Activated naive CD4-positive, alpha-beta T cell treated with anti-CD3 and anti-CD28 coated beads for 36 hours (primary cell): ENCODE results near the gene POLA1. TPM values are rescaled to one million over a fixed set of nuclear protein-coding genes. Genes with fewer than 3 reads are reported as not detected.

ENCODE experiments used
- CTCF ChIA-PET: fragments of 350-600 bp; sonication (Branson Sonifier 250); formaldehyde crosslinking; loops from one replicate; lab custom pipeline; 2021; ENCODE audit warnings: antibody characterized with exemption; lab: Charles Lee
- DNase-seq: peaks from one replicate; pipeline ENCODE4 v3.0.0-alpha.2; 2020
- H3K27ac Mint-ChIP-seq: one replicate; pipeline ENCODE4 v1.8.0; 2021; ENCODE audit warnings: mild to moderate bottlenecking, mixed read lengths
- H3K27me3 Mint-ChIP-seq: one replicate; pipeline ENCODE4 v1.8.0; 2021; ENCODE audit warnings: low read depth, mixed read lengths
- H3K36me3 Mint-ChIP-seq: one replicate; pipeline ENCODE4 v1.8.0; 2021; ENCODE audit warnings: low read depth, mixed read lengths
- H3K4me1 Mint-ChIP-seq: one replicate; pipeline ENCODE4 v1.8.0; 2021; ENCODE audit warnings: low read depth, mixed read lengths
- H3K4me3 Mint-ChIP-seq: one replicate; pipeline ENCODE4 v1.8.0; 2021; ENCODE audit warnings: mild to moderate bottlenecking, moderate library complexity, mixed read lengths
- H3K9me3 Mint-ChIP-seq: one replicate; pipeline ENCODE4 v1.8.0; 2021; ENCODE audit warnings: mixed read lengths
- intact Hi-C: fragments of 100-400 bp; cut with micrococcal nuclease; formaldehyde crosslinking; loops from one replicate; pipeline ENCODE4 v1.15.1; 2023
- total RNA-seq, 2 experiments: library from RNA; stranded (reverse); gene quantifications; one replicate each; pipeline ENCODE4 v1.2.3, GENCODE V29; 2021

The POLA1 gene
- total RNA-seq, 2 experiments from 2014 or later: 38.2 to 38.7 TPM

DNA sequence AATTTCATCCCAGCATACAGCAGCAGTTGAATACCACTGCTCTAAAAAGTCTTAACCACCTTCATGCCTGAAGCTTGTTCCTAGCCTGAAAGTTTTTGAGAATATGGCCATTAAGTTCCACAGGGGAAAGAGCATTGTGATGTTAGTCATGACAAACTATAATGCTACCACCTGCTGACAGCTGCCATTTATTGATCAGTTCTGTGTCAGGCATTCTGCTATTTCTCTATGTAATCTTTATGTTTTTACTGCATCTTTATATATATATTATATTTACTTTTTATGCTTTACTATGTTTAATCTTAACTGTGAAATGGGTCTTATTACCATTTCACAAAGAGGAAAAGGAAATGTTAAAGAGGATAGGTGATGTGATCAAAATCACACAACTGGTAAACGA lies 268.1 kb downstream of the POLA1 start:
- H3K27ac Mint-ChIP-seq: no peak overlapping the region
- H3K4me3 Mint-ChIP-seq: no peak overlapping the region
- H3K9me3 Mint-ChIP-seq: no peaks in the 10 kb centered on the region
- H3K4me1 Mint-ChIP-seq: no peaks in the 10 kb centered on the region
- H3K27me3 Mint-ChIP-seq: no peaks in the 10 kb centered on the region
- H3K36me3 Mint-ChIP-seq: peaks cover 7% of the 10 kb centered on the region
- intact Hi-C loops: no loop called here
- CTCF ChIA-PET: no interaction called here
- DNase-seq: no peak

DNA sequence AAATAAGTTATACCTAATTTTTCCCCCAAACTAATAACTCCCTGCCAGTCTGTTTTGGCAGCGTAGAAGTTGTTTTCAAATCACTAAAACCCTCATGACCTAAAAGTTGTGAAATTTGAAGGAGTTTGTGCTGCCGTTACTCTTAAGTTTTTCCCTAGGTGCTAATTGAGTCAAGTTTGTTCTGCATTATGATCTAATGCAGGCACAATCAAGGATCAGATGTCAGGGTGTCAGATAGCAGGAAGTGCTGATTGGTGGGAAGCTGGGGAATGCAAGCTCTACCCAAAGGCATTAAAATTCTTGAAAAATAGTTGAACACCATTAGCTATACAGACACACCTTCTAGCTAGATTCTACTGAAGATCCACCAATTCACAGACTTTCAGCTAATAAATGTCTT lies 270.1 kb downstream of the POLA1 start:
- Mint-ChIP-seq H3K4me3 (no peak overlapping the region), H3K27ac (no peak overlapping the region)
- CTCF ChIA-PET: no interaction called here

DNA sequence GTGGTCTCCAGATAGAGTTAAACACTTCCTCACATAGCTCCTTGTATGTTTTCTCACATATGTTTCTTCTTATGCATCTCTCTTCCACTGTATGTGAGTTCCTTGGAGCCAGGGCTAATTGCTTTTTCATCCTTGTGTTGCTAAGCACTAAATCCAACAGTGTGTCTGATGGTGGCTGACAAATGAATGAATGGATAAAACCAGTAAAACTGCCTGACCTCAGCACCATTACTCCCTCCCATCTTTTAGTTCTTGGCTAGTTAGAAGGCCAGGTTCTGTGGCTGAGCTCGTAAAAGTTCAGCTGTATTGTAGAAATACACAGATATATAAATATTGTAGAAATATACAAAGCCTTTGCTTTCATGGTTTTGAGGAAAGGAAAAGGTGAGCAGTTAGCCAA lies 271.7 kb downstream of the POLA1 start:
- CTCF ChIA-PET: no interaction called here
- H3K9me3 Mint-ChIP-seq: peaks cover 2% of the 10 kb centered on the region
- H3K4me3 Mint-ChIP-seq: no peak overlapping the region
- H3K27ac Mint-ChIP-seq: no peak overlapping the region
- DNase-seq: no peak
- no peaks in the 10 kb centered on the region for H3K27me3 Mint-ChIP-seq
- no peaks in the 10 kb centered on the region for H3K4me1 Mint-ChIP-seq
- peaks cover 9% of the 10 kb centered on the region for H3K36me3 Mint-ChIP-seq
- intact Hi-C loops: no loop called here

More for the DNA sequence above, 270.1 kb downstream of the POLA1 start:
- DNase-seq: no peak
- peaks cover 8% of the 10 kb centered on the region for H3K36me3 Mint-ChIP-seq
- no peaks in the 10 kb centered on the region for H3K27me3 Mint-ChIP-seq
- intact Hi-C loops: no loop called here
- H3K9me3 Mint-ChIP-seq: peaks cover 2% of the 10 kb centered on the region
- H3K4me1 Mint-ChIP-seq: no peaks in the 10 kb centered on the region

DNA sequence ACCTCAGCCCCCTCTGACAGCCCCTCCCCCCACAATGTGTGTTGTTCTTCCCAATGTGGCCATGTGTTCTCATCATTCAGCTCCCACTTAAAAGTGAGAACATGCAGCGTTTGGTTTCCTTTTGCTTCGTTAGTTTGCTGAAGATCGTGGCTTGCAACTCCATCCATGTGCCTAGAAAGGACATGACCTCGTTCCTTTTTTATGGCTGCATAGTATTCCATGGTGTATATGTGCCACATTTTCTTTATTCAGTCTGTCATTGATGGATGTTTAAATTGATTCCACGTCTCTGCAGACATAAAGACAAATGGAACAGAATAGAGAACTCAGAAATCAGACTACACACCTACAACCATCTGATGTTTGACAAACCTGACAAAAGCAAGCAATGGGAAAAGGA lies 276.1 kb downstream of the POLA1 start:
- intact Hi-C loops: no loop called here
- no peaks in the 10 kb centered on the region for H3K27me3 Mint-ChIP-seq
- no peak overlapping the region for H3K4me3 Mint-ChIP-seq
- CTCF ChIA-PET: interaction anchor here (0.6 kb wide), 1 partner anchor 596 kb away, joined by 6 read pairs; no protein-coding TSS in a partner anchor
- H3K36me3 Mint-ChIP-seq: peaks cover 11% of the 10 kb centered on the region
- H3K4me1 Mint-ChIP-seq: no peaks in the 10 kb centered on the region
- no peak overlapping the region for H3K27ac Mint-ChIP-seq
- peaks cover 2% of the 10 kb centered on the region for H3K9me3 Mint-ChIP-seq
- DNase-seq: no peak

GRCh38 chrX:24979081-24979480 lies 285.4 kb downstream of the POLA1 start:
- Mint-ChIP-seq H3K4me1 (peaks cover 2% of the 10 kb centered on the region), H3K27ac (no peak overlapping the region), H3K4me3 (no peak overlapping the region), H3K27me3 (no peaks in the 10 kb centered on the region), H3K9me3 (no peaks in the 10 kb centered on the region), H3K36me3 (peaks cover 1% of the 10 kb centered on the region)
- CTCF ChIA-PET: no interaction called here
- intact Hi-C loops: no loop called here
- DNase-seq: no peak

GRCh38 chrX:24981030-24981429 lies 287.3 kb downstream of the POLA1 start:
- no peaks in the 10 kb centered on the region for H3K9me3 Mint-ChIP-seq
- no peak overlapping the region for H3K4me3 Mint-ChIP-seq
- no peaks in the 10 kb centered on the region for H3K27me3 Mint-ChIP-seq
- DNase-seq: no peak
- H3K36me3 Mint-ChIP-seq: peaks cover 1% of the 10 kb centered on the region
- H3K27ac Mint-ChIP-seq: no peak overlapping the region
- peaks cover 2% of the 10 kb centered on the region for H3K4me1 Mint-ChIP-seq
- intact Hi-C loops: no loop called here
- CTCF ChIA-PET: no interaction called here

DNA sequence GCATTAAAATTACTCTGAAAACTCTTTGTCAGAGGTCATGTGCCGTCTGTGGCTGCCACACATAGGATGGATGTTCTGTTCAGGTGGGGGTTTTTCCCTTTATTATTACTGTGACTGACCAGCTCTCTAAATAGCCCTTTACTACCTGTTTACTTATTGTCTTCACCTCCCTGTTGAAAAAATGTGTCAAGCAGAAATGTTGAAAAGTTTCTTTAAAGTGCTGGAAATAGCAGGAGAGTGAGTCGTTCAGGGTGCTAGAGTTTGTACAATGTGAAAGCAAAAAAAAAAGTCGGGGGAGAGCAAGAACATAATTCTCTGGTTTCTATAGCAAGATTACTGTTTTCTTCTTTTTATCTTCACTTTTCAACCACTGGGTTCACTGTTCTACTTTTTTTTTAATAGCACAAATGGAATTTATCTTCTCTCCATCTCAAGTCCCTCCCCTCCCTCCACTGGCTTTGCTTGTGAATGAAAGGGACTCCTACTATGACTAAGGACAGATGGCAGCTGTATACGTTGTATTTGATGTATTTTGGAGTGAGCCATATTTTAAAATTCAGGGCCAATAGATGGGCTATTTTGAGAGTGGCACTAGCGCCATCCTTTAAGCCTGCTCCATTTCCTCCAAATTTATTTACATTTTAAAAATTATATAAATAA lies 288.7 kb downstream of the POLA1 start:
- peaks cover 6% of the 10 kb centered on the region for H3K36me3 Mint-ChIP-seq
- H3K27me3 Mint-ChIP-seq: no peaks in the 10 kb centered on the region
- H3K4me1 Mint-ChIP-seq: peaks cover 2% of the 10 kb centered on the region
- DNase-seq: no peak
- intact Hi-C loops: no loop called here
- H3K4me3 Mint-ChIP-seq: no peak overlapping the region
- no peak overlapping the region for H3K27ac Mint-ChIP-seq
- CTCF ChIA-PET: no interaction called here
- H3K9me3 Mint-ChIP-seq: no peaks in the 10 kb centered on the region

- H3K4me1 Mint-ChIP-seq: peaks cover 2% of the 10 kb centered on the region
- H3K27ac Mint-ChIP-seq: no peak overlapping the region
- intact Hi-C loops: no loop called here
- H3K27me3 Mint-ChIP-seq: no peaks in the 10 kb centered on the region
- no peak overlapping the region for H3K4me3 Mint-ChIP-seq
- no peak for DNase-seq
- CTCF ChIA-PET: no interaction called here
- no peaks in the 10 kb centered on the region for H3K9me3 Mint-ChIP-seq
- peaks cover 7% of the 10 kb centered on the region for H3K36me3 Mint-ChIP-seq
Observed at GRCh38 chrX:24983931-24984330, 290.2 kb downstream of the POLA1 start.

GRCh38 chrX:24985120-24985519 lies 291.4 kb downstream of the POLA1 start:
- DNase-seq: no peak
- H3K36me3 Mint-ChIP-seq: peaks cover 7% of the 10 kb centered on the region
- H3K4me1 Mint-ChIP-seq: peaks cover 2% of the 10 kb centered on the region
- intact Hi-C loops: no loop called here
- H3K9me3 Mint-ChIP-seq: no peaks in the 10 kb centered on the region
- CTCF ChIA-PET: interaction anchor here (0.6 kb wide), 1 partner anchor 37 kb away, joined by 3 read pairs; no protein-coding TSS in a partner anchor
- no peaks in the 10 kb centered on the region for H3K27me3 Mint-ChIP-seq
- H3K27ac Mint-ChIP-seq: no peak overlapping the region
- no peak overlapping the region for H3K4me3 Mint-ChIP-seq

- Mint-ChIP-seq H3K4me1 (no peaks in the 10 kb centered on the region), H3K36me3 (peaks cover 13% of the 10 kb centered on the region), H3K27ac (no peak overlapping the region), H3K4me3 (no peak overlapping the region), H3K9me3 (no peaks in the 10 kb centered on the region), H3K27me3 (no peaks in the 10 kb centered on the region)
- intact Hi-C loops: no loop called here
- CTCF ChIA-PET: no interaction called here
- no peak for DNase-seq
Observed at GRCh38 chrX:24987731-24988130, 294.0 kb downstream of the POLA1 start.

- intact Hi-C loops: no loop called here
- no peak for DNase-seq
- Mint-ChIP-seq H3K36me3 (peaks cover 13% of the 10 kb centered on the region), H3K9me3 (no peaks in the 10 kb centered on the region), H3K4me3 (no peak overlapping the region), H3K27me3 (no peaks in the 10 kb centered on the region), H3K27ac (no peak overlapping the region), H3K4me1 (no peaks in the 10 kb centered on the region)
- CTCF ChIA-PET: no interaction called here
Observed at GRCh38 chrX:24988314-24988713, 294.6 kb downstream of the POLA1 start.

DNA sequence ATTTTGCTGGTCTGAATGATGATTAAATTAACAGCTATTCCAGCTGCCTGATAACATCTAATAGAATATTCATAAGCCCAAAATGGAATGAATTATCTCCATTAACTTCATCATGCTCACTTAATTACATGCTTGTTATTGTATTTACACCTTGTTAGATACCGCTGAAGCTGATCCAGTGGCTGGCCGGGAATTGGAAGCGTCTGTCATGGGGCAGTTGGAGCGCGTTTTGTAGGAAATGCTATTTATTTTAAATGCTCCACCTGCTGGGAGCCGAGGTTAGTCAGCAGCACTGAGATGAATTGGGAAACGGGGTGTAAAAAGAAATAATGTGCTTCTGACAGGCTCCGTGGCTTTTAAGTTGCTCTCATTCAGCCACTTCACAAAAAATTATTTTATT lies 296.8 kb downstream of the POLA1 start:
- H3K36me3 Mint-ChIP-seq: peaks cover 16% of the 10 kb centered on the region
- no peaks in the 10 kb centered on the region for H3K4me1 Mint-ChIP-seq
- H3K27me3 Mint-ChIP-seq: no peaks in the 10 kb centered on the region
- H3K9me3 Mint-ChIP-seq: no peaks in the 10 kb centered on the region
- no peak for DNase-seq
- no peak overlapping the region for H3K27ac Mint-ChIP-seq
- intact Hi-C loops: no loop called here
- no peak overlapping the region for H3K4me3 Mint-ChIP-seq
- CTCF ChIA-PET: no interaction called here

DNA sequence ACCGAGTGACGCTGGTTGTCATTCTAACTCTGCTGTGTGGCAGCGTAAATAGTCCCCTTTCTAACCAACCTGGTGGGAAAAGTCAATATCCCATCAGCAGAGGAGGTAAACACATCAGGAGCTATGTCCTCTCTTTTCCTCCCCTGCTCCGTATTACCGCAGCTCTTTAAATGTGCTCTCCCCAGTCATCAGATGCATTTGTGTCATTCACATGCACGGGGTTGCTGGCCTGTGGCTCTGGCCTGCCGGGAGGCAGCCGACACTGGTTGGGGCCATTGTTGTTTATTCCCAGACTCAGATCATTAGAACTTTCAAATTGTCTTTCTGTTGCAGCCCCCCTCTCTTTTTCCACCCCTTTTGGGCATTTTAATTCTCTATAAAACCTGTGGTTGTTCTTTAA lies 300.2 kb downstream of the POLA1 start:
- Mint-ChIP-seq H3K4me3 (no peak overlapping the region), H3K27ac (no peak overlapping the region), H3K36me3 (peaks cover 9% of the 10 kb centered on the region), H3K9me3 (no peaks in the 10 kb centered on the region), H3K4me1 (no peaks in the 10 kb centered on the region), H3K27me3 (no peaks in the 10 kb centered on the region)
- CTCF ChIA-PET: no interaction called here
- intact Hi-C loops: no loop called here
- DNase-seq: no peak
